GM19035 (cell line): ENCODE data around the gene PRRC2C.
"Not testable (repeated sequence)": the region's sequence is repeated elsewhere in the genome, so short reads cannot be mapped to it uniquely, and the experiment has no call there.

Experiments used
- ATAC-seq: cut with Tn5 transposase; IDR thresholded peaks from one replicate; pipeline ENCODE4 v1.9.1; 2021; ENCODE audit not compliant: unreplicated experiment

PRRC2C gene

DNA sequence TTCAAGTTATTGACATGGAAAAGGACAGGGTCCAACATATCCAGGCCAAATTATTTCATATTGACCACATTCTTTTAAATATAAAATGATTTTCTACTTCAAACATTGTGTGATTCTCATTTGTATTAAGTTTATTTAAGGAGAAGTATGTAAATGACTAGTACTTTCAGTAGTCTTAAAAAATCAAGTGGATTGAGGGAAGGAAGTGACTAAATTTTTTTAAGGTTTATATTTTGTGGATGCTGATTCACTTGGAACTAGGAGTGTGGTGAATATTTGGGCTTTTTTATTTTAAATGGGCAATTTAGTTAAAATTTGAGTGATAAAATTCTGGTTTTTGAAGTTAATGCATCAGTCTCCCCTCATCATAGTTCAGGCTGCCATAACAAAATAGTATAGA is 10.1 kb downstream of the PRRC2C start:
- ATAC-seq, result no peak

- no peak for ATAC-seq
Observed at GRCh38 chr1:171500304-171500703, 15.0 kb downstream of the PRRC2C start.

DNA sequence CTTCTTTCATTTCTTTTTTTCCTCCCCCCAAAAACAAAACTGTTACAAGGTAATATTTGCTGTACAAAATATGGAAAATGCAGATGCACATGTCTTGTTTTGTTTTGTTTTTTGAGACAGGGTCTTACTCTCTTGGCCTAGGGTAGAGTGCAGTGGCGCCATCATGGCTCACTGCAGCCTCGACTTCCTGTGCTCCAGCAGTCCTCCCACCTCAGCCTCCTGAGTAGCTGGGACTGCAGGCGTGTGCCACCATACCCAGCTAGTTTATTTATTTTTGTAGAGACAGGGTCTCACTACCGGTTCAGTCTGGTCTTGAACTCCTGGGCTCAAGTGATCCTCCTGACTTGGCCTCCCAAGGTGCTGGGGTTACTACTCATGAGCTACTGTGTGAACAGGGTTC is 15.5 kb downstream of the PRRC2C start:
- no peak for ATAC-seq

DNA sequence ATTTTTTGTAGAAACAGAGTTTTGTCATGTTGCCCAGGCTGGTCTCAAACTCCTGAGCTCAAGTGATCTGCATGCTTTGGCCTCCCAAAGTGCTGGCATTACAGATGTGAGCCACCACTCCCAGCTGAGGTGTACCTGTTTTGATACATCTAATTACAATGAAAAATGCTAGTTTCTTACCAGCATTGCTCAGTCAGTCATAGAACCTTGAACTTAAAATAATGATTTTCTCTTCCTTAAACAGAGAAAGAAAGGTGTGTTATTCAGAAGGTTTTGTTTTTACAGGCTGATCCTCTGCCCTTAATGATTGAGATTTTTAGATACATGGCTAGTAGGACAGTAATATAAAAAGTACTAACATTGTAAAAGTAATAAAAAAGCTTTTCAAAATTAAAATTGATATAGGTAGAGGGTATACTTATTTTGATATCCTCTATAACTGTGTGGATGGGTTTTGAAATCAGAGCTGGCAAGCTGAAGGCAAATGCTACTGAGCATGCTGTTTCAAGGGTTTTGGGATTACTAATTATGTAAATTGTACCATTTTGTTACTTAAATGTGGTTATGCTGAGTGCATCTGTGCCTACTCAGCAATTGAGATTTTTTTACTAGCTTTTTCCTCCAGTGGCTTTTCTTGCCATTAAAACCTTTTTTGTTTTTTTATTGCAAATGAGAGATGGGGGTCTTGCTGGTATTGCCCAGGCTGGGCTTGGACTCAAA is 16.1 kb downstream of the PRRC2C start:
- no peak for ATAC-seq

GRCh38 chr1:171506525-171507304 is 21.4 kb downstream of the PRRC2C start:
- no peak for ATAC-seq

- no peak for ATAC-seq
Observed at GRCh38 chr1:171507435-171507834, 22.1 kb downstream of the PRRC2C start.

- ATAC-seq, result no peak
Observed at GRCh38 chr1:171509191-171509590, 23.9 kb downstream of the PRRC2C start.

DNA sequence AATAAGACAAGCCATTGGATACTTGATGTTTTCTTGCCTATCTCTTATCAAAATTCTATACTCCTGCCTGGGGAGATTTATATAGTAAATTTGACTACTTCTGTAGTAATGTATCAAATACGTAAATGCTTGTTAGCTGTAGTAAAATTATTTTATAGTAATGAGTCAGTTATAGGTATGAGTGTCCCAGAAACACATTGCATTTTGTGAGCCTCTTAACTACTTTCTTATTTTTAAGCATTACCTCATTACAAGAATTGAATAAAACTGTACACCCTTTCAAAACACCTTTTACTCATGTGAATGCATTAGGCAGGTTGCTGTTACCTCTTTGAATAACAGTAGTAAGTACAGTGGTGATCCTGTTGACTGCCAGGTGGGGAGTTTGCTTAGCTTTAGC is 28.4 kb downstream of the PRRC2C start:
- no peak for ATAC-seq

DNA sequence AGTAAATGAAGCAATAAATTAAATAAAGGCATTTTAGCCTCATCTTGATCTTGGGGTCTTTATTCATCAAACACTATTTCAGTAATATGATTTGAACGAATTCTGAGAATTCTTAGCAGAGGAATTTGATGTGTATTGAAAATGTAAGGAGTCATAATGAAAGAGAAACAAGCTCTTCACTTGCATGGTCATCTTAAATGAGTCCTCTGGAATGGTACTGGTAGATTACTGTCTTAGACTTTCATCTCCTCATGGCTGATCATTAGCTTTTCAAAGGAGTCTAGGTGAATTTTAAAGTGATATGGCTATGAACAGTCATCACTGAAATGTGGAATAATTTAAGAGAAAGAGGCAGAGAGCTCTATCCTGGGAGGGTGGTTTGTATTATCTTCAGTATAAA is 30.0 kb downstream of the PRRC2C start:
- no peak for ATAC-seq

DNA sequence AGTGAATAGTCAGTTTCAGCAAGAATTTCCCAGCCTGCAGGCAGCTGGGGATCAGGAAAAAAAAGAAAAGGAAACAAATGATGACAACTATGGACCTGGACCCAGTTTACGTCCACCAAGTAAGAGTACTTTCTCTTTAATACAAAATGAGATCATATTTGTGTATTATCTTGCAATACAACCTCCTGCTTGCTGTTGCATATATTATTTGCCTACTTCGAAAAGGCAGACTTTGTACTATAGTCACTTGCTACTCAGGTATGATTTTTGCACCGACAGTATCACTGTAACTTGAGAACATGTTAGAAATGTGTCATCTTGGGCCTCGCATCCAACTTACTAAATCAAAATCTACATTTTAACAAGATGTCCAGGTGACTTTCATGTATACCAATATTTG is 30.4 kb downstream of the PRRC2C start:
- ATAC-seq, result no peak

DNA sequence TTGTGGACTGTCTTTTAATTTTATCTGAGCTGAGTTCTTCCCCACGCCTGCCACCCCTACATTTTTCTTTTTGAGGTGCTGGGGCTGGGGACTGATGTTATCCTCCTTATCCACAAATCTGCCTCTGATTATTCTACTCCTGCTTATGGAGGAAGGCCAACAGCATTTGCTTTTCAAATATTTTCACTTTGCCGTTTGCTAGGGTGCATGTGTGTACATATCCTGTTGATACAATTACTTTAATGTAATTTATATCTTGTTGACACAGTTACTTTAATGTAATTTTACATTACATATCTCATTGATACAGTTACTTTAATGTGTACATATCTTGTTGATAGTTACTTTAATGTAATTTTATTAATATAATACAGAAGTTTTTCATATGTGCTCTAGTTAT is 36.2 kb downstream of the PRRC2C start:
- no peak for ATAC-seq

GRCh38 chr1:171530676-171531075 is 45.3 kb downstream of the PRRC2C start:
- no peak for ATAC-seq

GRCh38 chr1:171532520-171532919 is 47.2 kb downstream of the PRRC2C start:
- no peak for ATAC-seq

- ATAC-seq, result no peak
Observed at GRCh38 chr1:171545523-171545922, 60.2 kb downstream of the PRRC2C start.

GRCh38 chr1:171550050-171550449 is 64.7 kb downstream of the PRRC2C start:
- ATAC-seq, result no peak

GRCh38 chr1:171550598-171551100 is 65.3 kb downstream of the PRRC2C start:
- not testable (repeated sequence) for ATAC-seq

GRCh38 chr1:171553960-171554359 is 68.6 kb downstream of the PRRC2C start:
- not testable (repeated sequence) for ATAC-seq

DNA sequence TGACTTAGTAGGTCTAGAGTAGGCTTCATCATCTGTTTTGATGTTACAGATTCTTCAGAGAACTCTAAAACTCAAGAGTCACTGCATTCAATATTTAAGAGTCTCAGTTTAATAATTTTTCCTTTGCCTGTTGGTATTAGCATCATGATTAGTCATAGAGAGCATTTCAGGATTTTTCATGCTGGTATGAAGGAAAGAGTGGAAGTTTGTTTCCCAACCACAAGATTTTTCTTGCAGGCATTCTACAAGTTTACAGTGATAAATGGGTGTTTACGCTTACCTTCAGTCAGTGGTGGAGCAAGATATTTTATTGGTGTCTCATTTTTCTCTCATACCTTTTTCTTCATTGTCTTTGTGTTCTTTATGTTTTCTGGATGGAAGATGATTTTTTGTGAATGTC is 78.3 kb downstream of the PRRC2C start:
- no peak for ATAC-seq

GRCh38 chr1:171566467-171566866 is 81.1 kb downstream of the PRRC2C start:
- no peak for ATAC-seq

DNA sequence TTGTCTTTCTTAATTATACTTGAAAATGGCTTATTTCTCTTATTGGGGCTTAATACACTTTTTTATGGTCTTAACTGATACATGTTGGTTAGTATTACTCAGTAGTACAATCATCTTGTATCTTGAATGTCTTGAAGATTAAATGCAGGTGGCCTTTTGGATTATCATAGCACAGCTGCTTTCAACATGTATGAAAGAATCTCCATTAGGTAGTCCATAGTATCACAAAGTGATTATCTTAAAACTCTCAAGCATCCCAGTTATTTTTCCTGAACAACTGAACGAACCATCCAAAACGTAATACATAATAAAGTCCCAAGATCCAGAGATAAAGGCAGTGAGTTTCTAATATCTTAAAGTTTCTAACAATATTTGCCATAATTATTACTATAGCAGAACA is 85.0 kb downstream of the PRRC2C start:
- ATAC-seq, result no peak

- no peak for ATAC-seq
Observed at GRCh38 chr1:171576144-171576543, 90.8 kb downstream of the PRRC2C start.

DNA sequence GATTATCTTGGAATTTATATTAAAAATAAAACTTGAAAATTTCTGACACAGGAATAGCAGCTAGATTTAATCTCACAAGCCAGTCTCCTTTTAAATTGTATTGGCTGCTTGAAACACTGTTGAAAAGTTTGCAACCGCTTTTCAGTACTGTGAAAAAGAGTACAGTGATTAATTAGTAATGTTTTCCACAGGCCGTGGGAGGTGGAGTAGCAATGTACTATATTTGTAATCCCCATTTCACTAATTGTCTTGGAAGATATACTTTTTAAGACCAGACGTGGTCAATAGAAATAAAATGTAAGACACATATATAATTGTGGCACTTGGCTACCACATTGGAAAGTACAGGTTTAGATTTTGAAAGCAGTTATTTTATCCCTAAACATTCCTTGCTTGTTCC is 95.9 kb downstream of the PRRC2C start:
- no peak for ATAC-seq
